ENCODE measurements around the gene DNAH9. TPM values are rescaled to one million over a fixed set of nuclear protein-coding genes. Genes with fewer than 3 reads are reported as not detected.

The DNAH9 gene
- total RNA-seq, 1 donor: not detected

DNA sequence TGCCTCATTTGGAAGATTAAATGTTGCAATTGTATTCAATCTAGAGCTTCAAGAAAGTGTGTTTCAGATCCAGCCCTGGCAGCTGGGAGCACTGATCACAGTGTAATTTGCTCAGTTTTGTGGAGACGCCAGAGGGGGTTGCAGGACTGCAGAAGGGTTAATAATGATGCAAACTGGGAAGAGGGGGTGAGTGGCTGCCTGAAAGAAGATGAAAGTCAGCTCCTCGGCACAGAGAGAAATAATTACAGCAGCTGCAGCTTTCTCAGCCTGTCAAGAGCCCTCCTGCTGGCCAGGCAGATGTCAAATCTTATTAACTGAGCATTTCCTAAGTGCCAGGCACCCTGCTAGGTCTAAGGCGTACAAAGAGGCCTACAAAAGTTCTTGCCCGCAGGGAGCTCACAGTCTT, 301.3 kb downstream of the DNAH9 start:
- no peak for DNase-seq (ENCODE audit: low read depth)
- no peak overlapping the region for H3K4me3 ChIP-seq (ENCODE audit: low read depth, low read length)
- TF ChIP-seq CTCF (IDR thresholded peaks at IDR 0.05; ENCODE audit: insufficient read depth, low read depth, low read length): no peak

DNA sequence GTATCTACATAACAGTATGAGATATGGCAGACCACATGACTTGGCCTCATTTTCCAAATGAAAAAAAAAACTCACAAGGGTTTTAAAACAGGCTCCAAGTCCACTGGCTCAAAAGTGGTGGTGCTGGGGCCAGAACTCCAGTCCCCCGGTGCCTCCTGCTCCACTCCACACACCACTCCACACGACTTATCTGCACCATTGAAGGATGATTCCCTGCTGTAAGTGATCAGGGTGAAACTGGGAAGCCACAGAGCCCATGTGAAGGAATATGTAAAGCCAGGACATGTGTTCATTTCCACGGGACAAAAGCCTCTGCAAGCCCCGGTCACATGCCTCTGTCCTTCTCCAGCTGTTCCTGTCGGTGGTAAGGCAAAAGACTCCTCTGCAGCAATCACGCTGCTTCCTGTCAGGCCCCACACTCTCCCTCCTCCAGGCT, 301.8 kb downstream of the DNAH9 start:
- DNase-seq (ENCODE audit: low read depth): no peak
- no peak for TF ChIP-seq CTCF (IDR thresholded peaks at IDR 0.05; ENCODE audit: insufficient read depth, low read depth, low read length)
- H3K4me3 ChIP-seq (ENCODE audit: low read depth, low read length): no peak overlapping the region

DNA sequence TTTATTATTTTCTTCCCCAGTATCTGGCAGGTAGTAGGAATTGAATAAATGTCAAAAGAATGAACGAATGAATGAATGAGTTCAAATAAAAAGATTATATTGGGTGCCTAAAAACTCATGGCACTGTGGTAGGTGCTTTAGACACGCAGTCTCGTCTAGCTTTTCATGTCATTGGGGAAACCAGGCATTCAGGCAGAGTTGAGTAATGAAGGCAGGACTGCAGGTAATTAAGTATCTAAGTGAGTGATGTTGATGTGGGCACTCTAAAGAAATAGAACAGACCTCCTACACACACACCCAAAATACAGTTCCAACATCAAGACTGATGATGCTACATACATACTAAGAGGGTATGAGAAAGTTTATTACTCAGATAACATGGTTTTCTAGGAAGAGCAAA, 302.4 kb downstream of the DNAH9 start:
- TF ChIP-seq CTCF (IDR thresholded peaks at IDR 0.05; ENCODE audit: insufficient read depth, low read depth, low read length): no peak
- no peak for DNase-seq (ENCODE audit: low read depth)
- H3K4me3 ChIP-seq (ENCODE audit: low read depth, low read length): no peak overlapping the region

- TF ChIP-seq CTCF (IDR thresholded peaks at IDR 0.05; ENCODE audit: insufficient read depth, low read depth, low read length): no peak
- DNase-seq (ENCODE audit: low read depth): no peak
- no peak overlapping the region for H3K4me3 ChIP-seq (ENCODE audit: low read depth, low read length)
Observed at GRCh38 chr17:11901931-11902330, 303.7 kb downstream of the DNAH9 start.

- DNase-seq (ENCODE audit: low read depth): no peak
- H3K4me3 ChIP-seq (ENCODE audit: low read depth, low read length): no peak overlapping the region
- TF ChIP-seq CTCF (IDR thresholded peaks at IDR 0.05; ENCODE audit: insufficient read depth, low read depth, low read length): no peak
Observed at GRCh38 chr17:11908711-11909146, 310.5 kb downstream of the DNAH9 start.

DNA sequence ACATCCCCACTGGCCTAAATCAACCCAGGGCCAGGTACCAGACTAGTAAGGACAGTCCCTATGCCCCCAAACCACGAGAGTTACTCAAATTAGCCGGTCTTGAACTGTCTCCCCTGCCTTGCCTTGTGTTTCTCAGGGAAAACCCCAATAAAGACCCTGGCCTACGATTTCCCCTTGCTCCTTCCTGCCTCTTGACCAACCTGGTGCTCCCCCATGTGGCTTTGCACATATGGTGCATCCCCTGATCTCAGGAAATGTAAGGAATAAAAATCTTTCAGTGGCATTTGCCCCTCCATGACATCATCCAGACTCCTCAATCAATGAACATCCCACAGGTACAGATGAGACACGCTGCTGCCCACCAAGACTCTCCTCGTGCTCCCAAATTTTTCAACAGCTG, 311.1 kb downstream of the DNAH9 start:
- TF ChIP-seq CTCF (IDR thresholded peaks at IDR 0.05; ENCODE audit: insufficient read depth, low read depth, low read length): no peak
- H3K4me3 ChIP-seq (ENCODE audit: low read depth, low read length): no peak overlapping the region
- no peak for DNase-seq (ENCODE audit: low read depth)

DNA sequence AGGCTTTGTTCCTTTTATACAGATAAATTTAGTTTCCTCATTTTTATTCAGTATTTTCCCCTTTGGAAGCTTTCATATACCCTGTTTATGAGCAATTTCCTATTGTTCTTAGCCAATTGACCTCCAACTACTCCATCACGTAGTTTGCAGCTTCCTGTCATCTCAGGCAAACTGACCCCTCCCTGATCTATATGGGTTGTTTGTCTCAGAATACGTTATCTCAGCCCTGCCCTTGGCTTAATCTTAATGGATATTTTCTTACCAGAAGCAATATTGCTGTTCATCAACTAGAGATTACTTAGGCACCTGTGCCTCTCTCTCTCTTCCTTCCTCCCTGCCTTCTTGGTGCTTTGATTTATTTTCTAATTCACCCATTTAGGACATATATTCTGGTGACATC, 317.8 kb downstream of the DNAH9 start:
- no peak for DNase-seq (ENCODE audit: low read depth)
- H3K4me3 ChIP-seq (ENCODE audit: low read depth, low read length): no peak overlapping the region
- TF ChIP-seq CTCF (IDR thresholded peaks at IDR 0.05; ENCODE audit: insufficient read depth, low read depth, low read length): no peak

Data from fibroblast of villous mesenchyme (primary cell).